DOHH2 (cell line): ENCODE results near the gene MSRB3.

ENCODE experiments used
- EZH2phosphoT487 ChIP-seq: fragments of 200-600 bp; sonication (generic); IDR thresholded peaks from 2 replicates; pipeline ENCODE4 v1.6.1; 2017; ENCODE audit warnings: borderline replicate concordance, mild to moderate bottlenecking, antibody characterized with exemption, low read length, moderate library complexity, mixed read lengths
- TF ChIP-seq, protein P1 (sequence below): fragments of 200-600 bp; sonication (generic); IDR thresholded peaks from one replicate; pipeline ENCODE4 v1.5.1; 2014; ENCODE audit warnings: antibody characterized with exemption, mild to moderate bottlenecking, low read depth, low read length; ENCODE audit not compliant: poor library complexity, severe bottlenecking

DNA sequence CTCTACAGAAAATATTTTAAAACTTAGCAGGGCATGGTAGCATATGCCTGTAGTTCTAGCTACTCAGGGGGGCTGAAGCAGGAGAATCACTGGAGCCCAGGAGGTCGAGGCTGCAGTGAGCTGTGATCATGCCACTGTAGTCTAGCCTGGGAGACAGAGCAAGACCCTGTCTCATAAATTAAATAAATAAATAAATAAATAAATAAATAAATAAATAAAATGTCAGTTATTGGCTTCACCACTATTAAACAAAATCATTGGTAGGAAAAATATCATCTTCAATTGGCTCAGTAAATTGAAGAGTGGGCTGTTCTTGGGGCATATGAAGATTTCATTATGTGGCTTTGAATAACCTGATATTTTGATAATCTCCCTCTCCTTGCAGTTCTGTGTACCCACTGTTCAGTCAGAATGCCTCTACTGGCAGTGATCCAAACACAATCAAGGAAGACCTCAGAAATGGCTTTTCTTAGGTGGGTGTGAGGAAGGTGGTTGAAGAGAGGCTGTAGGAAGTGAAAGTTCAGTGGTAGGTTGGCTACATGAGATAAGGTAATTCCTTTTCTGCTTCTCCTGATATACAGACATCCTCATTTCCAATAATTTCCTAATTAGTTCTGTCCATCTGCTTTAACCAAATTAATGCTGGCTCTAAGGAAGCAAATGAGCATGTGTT, 175.8 kb downstream of the MSRB3 start:
- TF ChIP-seq, protein P1, sequence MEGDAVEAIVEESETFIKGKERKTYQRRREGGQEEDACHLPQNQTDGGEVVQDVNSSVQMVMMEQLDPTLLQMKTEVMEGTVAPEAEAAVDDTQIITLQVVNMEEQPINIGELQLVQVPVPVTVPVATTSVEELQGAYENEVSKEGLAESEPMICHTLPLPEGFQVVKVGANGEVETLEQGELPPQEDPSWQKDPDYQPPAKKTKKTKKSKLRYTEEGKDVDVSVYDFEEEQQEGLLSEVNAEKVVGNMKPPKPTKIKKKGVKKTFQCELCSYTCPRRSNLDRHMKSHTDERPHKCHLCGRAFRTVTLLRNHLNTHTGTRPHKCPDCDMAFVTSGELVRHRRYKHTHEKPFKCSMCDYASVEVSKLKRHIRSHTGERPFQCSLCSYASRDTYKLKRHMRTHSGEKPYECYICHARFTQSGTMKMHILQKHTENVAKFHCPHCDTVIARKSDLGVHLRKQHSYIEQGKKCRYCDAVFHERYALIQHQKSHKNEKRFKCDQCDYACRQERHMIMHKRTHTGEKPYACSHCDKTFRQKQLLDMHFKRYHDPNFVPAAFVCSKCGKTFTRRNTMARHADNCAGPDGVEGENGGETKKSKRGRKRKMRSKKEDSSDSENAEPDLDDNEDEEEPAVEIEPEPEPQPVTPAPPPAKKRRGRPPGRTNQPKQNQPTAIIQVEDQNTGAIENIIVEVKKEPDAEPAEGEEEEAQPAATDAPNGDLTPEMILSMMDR = no peak
- no peak for TF ChIP-seq EZH2phosphoT487
